Measurements from ENCODE around the gene GLRA1. TPM values are rescaled to one million over a fixed set of nuclear protein-coding genes. Genes with fewer than 3 reads are reported as not detected.
A peak's percentile ranks its signal among the peaks of the same experiment; 100 is the strongest.

GLRA1 gene
- total and polyA plus RNA-seq, 2 experiments from 2014 or later, result not detected

DNA sequence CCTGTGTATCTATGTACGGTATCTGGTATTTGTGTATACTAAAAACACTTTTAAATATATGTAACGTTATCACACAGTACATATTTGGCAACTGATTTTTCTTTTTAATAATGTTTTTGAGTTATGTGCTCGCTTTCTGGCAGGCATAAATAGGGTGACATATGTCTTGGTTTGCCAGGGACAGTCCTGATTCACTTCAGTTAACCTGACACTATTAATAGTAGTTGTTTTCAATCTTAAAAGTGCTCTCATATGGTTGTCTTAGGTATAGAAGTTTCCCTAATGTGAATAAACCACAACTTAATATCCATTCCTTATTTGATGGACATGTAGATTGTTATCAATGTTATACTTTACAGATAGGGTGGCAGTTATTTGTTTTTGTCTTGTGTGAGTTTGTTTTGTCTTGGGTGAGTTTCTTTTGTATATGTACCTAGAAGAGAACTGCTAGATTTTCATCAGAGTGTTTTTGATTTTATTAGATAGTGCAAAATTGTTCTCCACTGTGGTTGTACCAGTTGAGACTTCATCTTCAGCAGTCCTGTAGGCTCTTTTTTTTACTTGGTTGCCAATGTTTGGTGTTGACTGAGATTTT, 145.0 kb downstream of the GLRA1 start:
- no peak overlapping the region for H3K4me3 ChIP-seq
- H3K27ac ChIP-seq, result no peak overlapping the region
- TF ChIP-seq CTCF (IDR thresholded peaks at IDR 0.05; ENCODE audit: low read depth, low read length), result no peak

GRCh38 chr5:151775025-151775606, 149.5 kb downstream of the GLRA1 start:
- no peak for TF ChIP-seq CTCF (IDR thresholded peaks at IDR 0.05; ENCODE audit: low read depth, low read length)
- no peak overlapping the region for H3K27ac ChIP-seq
- peak overlapping the region; percentile 10 for H3K4me3 ChIP-seq
- no peak for DNase-seq (ENCODE audit: low read depth in 1 of 2, low spot score in 1 of 2)
- peaks cover 4% of the 10 kb centered on the region for H3K36me3 ChIP-seq
- H3K9me3 ChIP-seq (ENCODE audit: low read depth), result no peaks in the 10 kb centered on the region
- no peaks in the 10 kb centered on the region for H3K27me3 ChIP-seq
- H3K4me1 ChIP-seq (ENCODE audit: low read depth), result peaks cover 45% of the 10 kb centered on the region

More for the DNA sequence above, 145.0 kb downstream of the GLRA1 start:
- H3K36me3 ChIP-seq, result peaks cover 6% of the 10 kb centered on the region
- H3K27me3 ChIP-seq, result no peaks in the 10 kb centered on the region
- DNase-seq (ENCODE audit: low read depth in 1 of 2, low spot score in 1 of 2), result no peak
- no peaks in the 10 kb centered on the region for H3K9me3 ChIP-seq (ENCODE audit: low read depth)
- peaks cover 44% of the 10 kb centered on the region for H3K4me1 ChIP-seq (ENCODE audit: low read depth)

GRCh38 chr5:151773951-151774350, 150.7 kb downstream of the GLRA1 start:
- Histone ChIP-seq H3K36me3 (peaks cover 4% of the 10 kb centered on the region), H3K27me3 (no peaks in the 10 kb centered on the region), H3K4me1 (ENCODE audit: low read depth) (peaks cover 40% of the 10 kb centered on the region), H3K4me3 (peak overlapping the region; percentile 77), H3K27ac (peak overlapping the region; percentile 91), H3K9me3 (ENCODE audit: low read depth) (no peaks in the 10 kb centered on the region)
- DNase-seq (ENCODE audit: low read depth in 1 of 2, low spot score in 1 of 2), result peak in 1 of 2 donors; percentile 12
- no peak for TF ChIP-seq CTCF (IDR thresholded peaks at IDR 0.05; ENCODE audit: low read depth, low read length)

DNA sequence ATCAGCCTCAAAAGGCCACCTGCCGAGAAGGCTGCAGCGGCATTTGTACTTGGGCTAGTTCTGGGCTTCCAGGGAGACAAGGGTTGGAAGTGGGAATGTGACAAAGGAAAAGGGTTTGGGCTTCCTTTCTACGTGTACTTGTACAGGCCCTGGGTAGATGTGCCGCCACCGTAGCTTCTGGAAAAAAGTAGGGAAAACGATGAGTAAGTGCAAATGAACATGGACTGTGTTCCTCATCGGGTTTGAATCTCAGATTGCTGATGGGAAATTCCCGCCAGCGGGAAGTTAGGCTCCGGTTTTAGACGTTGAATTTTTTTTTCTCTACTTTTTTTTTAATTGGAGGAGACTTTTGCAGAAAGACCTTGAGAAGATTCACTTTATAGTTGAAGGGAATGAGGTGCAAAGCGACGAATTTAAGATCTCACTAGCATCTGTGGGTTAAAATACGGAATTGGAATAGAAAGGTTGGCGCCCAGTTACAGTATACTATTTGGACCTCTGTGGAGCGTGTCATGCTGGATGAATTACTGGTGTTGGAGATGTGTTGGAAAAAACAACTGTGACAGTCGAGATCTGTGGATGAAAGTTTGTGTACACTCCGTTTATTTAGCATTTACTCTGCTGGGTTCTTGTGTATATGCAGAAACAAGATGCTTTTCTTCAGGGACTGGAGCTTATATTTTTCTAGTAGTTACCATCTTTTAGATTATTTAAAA, 151.6 kb downstream of the GLRA1 start:
- DNase-seq (ENCODE audit: low read depth in 1 of 2, low spot score in 1 of 2), result peak in 1 of 2 donors; percentile 36
- TF ChIP-seq CTCF (IDR thresholded peaks at IDR 0.05; ENCODE audit: low read depth, low read length), result no peak
- H3K4me3 ChIP-seq, result peak overlapping the region; percentile 77

More for the DNA sequence above, 151.6 kb downstream of the GLRA1 start:
- Histone ChIP-seq H3K36me3 (peaks cover 4% of the 10 kb centered on the region), H3K27ac (peak overlapping the region; percentile 91), H3K4me1 (ENCODE audit: low read depth) (peaks cover 40% of the 10 kb centered on the region), H3K9me3 (ENCODE audit: low read depth) (no peaks in the 10 kb centered on the region), H3K27me3 (no peaks in the 10 kb centered on the region)

Other genes with a start within 250 kb of the GLRA1 start
- gene SPARC, start 237.9 kb downstream of the GLRA1 start, total RNA-seq, result 130 and 216 TPM in 2 replicates
- 548 and 705 TPM in 2 replicates for gene SPARC, start 237.9 kb downstream of the GLRA1 start, polyA plus RNA-seq
- gene ATOX1, start 166.2 kb downstream of the GLRA1 start, total RNA-seq, result 68.2 and 168 TPM in 2 replicates
- 186 and 190 TPM in 2 replicates for gene ATOX1, start 166.2 kb downstream of the GLRA1 start, polyA plus RNA-seq
- 66.9 and 97.0 TPM in 2 replicates for gene G3BP1, start 152.9 kb downstream of the GLRA1 start, total RNA-seq
- gene G3BP1, start 152.9 kb downstream of the GLRA1 start, polyA plus RNA-seq, result 105 and 140 TPM in 2 replicates

Measured in cardiac muscle cell (in vitro differentiated cells and primary cell).